HG03064 (cell line): ENCODE data around the gene IL23R.
"Not testable (repeated sequence)": the region's sequence is repeated elsewhere in the genome, so short reads cannot be mapped to it uniquely, and the experiment has no call there.

Source experiments
- ATAC-seq: cut with Tn5 transposase; IDR thresholded peaks from one replicate; pipeline ENCODE4 v1.9.1; 2021; ENCODE audit warnings: low read depth; ENCODE audit not compliant: unreplicated experiment

IL23R gene

DNA sequence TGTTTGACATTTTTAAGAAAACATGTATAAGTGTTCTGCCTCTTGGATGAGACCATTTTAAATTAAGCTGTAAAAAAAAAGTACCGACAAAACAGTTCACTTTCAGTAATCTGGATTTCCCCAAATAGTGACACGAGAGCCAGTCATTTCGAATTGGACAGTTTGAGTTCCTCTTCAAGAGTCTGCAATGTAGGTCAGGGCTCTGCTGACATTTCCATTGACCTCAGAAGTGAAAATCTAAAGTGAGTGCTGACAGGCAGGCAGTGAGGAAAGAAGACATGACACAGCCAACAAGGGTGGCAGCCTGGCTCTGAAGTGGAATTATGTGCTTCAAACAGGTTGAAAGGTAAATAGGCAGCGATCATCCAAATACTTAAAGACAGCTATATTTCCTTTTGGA lies at the start of gene IL23R:
TSS of gene IL23R (plus strand) at position 259 of the 400 bp plus-strand sequence. CDS start 1,667 bp downstream, outside the sequence.
- peak; percentile 81 for ATAC-seq

DNA sequence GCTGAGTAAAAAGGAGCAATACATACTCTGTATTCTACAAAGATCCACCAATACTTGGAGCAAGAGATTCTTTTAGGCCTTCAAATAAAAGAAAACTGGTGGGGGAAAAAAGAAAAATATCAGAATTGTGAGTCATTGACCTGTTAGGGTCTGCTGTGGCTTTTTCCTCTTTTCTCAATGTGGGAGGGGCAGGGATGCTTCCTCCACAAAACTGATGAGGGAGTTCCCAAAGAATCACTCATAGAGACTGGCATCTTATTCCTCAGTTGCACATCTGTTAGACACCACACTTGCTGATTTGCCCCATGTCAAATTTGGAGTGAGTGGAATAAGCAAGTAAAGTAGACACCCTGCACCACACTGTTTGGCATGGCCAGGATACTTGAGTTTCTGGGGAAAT lies 48.1 kb upstream of the IL23R start:
- ATAC-seq: no peak

DNA sequence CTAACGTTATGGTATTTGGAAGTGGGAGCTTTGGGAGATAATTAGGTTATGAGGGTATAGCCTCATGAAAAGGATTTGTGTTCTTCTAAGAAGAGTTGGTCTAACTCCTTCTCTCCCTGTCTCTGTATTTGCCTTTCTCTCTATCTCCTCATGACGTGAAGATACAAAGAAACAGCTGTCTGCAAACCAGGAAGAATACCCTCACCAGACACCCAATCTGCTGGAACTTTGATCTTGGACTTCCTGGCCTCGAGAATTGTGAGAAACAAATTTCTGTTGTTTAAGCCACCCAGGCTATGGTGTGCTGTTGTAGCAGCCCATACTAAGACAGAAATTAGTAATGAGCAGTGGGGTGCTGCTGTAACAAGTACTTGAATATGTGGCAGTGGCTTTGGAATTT lies 47.6 kb upstream of the IL23R start:
- no peak for ATAC-seq

DNA sequence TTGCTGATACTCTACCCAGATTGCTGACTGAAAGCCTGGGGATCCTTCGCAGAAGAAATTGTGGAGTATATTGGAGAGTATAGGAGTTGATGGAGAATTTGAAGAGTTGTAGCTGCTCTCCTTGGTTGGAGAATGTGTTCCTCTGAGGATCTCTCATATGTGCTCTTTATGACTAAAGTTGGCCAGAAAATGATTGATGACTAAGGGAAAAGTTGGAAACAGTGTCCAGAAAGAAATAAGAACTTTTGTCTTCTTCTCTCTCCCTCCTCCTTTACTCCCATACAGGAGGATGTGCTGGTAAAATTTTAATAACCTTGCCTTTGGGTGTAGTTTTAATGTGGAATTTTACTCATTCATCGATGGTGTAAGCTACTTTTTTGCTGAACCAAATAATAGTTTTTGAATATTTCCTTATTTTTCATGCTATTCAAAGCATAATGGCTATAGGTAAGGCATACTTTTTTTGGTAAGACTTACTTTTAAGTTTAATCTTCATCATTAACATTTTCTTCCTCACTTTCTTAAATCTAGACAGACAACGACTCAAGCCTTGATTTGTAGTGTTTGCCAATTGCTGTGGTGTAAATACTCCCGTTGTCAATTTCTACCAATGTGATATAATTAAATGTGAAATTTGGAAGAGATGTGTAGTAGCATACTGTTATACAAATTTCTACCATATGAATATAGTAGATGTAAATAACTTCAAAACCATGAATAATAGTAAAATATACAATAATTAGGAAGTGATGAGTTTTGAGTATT lies 45.2 kb upstream of the IL23R start:
- ATAC-seq: no peak

GRCh38 chr1:67124455-67124854 lies 41.8 kb upstream of the IL23R start:
- no peak for ATAC-seq

- ATAC-seq: no peak
Observed at GRCh38 chr1:67126111-67126746, 40.0 kb upstream of the IL23R start.

- ATAC-seq: no peak
Observed at GRCh38 chr1:67126974-67127373, 39.3 kb upstream of the IL23R start.

- ATAC-seq: no peak
Observed at GRCh38 chr1:67130673-67131072, 35.6 kb upstream of the IL23R start.

GRCh38 chr1:67133177-67133576 lies 33.1 kb upstream of the IL23R start:
- no peak for ATAC-seq

- ATAC-seq: no peak
Observed at GRCh38 chr1:67134695-67135094, 31.6 kb upstream of the IL23R start, which contains the start of gene C1orf141. C1orf141 (minus strand) TSS chr1:67134970; CDS start chr1:67127240, 7,730 bp downstream.

DNA sequence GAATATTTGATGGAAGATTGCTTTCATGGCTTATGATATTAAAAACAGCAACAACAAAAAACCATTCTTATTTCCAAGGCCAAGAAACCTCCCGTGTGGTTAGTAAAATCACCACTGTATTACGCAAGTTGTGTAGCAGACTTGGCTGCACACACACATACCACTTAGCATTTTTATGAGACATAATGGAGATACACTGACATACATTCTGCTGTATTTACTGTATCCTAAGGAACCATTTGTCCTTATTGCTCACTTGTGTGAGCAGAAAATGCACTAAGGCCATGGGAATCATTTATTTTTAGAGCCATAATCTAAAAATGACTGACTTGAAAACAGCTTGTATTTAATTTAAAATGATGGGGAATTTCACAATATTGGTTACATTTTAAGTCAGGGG lies 30.9 kb upstream of the IL23R start:
- no peak for ATAC-seq

GRCh38 chr1:67137307-67137753 lies 28.9 kb upstream of the IL23R start:
- ATAC-seq: no peak

DNA sequence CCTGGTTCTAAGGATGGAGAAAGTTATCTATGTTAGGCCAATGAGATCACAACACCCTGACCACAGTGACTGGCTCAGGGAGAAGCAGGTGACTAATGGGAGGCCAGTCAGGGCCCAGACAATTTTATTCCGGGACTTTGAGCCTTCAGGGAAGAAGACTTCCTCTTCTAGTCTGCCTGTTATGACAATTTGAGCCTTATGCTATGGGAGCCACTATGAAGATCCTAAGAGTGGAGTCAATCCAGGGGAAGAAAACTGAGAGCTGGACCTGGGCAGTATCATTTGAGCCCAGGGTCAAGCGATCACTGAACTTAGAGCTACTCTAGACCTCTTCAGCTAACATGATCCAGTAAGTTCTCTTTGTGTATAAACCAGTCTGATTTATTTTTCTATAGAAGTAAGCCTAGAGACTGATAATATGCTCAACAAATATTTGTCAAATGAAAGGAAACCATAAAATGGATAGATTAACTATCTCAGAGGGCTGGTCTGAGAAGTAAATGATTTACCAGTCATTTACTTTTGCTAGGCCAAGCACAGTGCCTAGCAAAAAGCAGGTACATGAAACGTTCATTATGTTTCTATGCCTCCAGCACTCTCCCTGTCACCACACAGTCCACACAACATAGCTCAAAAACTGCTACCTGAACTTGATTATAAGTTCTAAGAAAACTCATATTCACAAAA lies 27.3 kb upstream of the IL23R start:
- no peak for ATAC-seq

GRCh38 chr1:67140460-67140859 lies 25.8 kb upstream of the IL23R start:
- ATAC-seq: no peak

GRCh38 chr1:67141832-67142231 lies 24.4 kb upstream of the IL23R start:
- ATAC-seq: not testable (repeated sequence)

DNA sequence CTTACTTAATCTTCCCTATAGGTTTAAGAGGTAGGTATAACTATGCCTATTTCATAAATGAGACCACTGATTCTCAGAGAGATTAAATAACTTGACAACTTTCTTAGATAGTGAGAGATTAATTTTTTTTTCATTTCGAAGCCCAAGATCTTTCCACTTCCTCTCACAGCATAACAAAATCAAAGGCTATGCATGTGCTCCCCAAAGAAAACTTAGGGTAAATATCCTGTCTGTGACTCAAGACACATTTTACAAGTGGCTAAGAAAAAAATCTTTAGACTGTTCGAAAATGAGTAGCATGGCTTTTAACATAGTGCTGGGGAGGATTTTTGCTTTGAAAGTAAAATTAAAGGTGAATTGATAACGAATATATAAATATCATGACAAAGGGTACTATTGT lies 23.3 kb upstream of the IL23R start:
- ATAC-seq: no peak

- no peak for ATAC-seq
Observed at GRCh38 chr1:67143966-67144365, 22.3 kb upstream of the IL23R start.

- no peak for ATAC-seq
Observed at GRCh38 chr1:67144696-67145095, 21.6 kb upstream of the IL23R start.

DNA sequence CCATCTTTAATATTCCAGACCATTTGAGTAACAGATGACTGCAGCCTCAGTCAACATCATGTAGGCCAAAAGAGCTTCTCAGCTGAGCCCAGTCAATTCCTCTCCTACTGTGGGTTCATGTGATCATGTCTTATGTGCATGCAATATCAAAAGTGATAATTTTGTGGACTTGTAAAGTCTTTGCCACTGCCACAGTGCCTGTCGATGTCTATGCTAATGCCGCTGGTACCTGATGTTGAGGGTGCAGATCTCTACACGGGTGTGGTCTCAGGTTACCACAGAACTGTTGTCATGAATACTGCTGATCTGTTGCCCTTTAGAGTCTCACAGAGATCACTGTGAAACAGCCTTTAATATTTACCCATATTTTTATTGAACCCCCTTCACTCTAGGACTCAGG lies 20.2 kb upstream of the IL23R start:
- no peak for ATAC-seq

DNA sequence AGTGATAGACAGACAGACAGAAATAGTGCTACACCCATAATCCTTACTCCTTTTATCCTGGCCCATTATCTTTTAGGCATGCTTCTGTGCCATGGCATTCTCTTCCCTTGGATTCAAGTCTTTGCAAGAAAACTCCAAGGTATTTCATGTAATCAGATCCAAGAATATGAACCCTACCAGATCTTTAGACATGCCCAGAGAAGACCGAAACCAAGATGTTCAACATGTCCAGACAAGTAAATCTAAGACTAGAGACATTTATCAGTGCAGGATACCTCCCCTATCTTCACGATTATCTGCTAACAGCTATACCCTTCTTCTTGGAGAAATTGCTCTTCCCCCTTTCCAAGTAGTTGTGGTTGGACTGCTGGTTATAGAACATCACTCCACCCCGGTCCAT lies 19.7 kb upstream of the IL23R start:
- no peak for ATAC-seq

GRCh38 chr1:67147973-67148372 lies 18.3 kb upstream of the IL23R start:
- not testable (repeated sequence) for ATAC-seq
